ENCODE results near the gene EDN3. TPM values are rescaled to one million over a fixed set of nuclear protein-coding genes. Genes with fewer than 3 reads are reported as not detected.
"Not testable (repeated sequence)": the region's sequence is repeated elsewhere in the genome, so short reads cannot be mapped to it uniquely, and the experiment has no call there.

EDN3 gene
- total RNA-seq, 2 donors from 2014 or later, result 5.3 to 8.2 TPM

GRCh38 chr20:59333260-59333845, 32.9 kb downstream of the EDN3 start:
- H3K36me3 ChIP-seq, result no peaks in the 10 kb centered on the region
- TF ChIP-seq POLR2A (IDR thresholded peaks at IDR 0.05) (no peak), CTCF (IDR thresholded peaks at IDR 0.05) (no peak), POLR2AphosphoS5 (IDR thresholded peaks at IDR 0.05) (no peak)
- DNase-seq (ENCODE audit: low spot score), result no peak
- intact Hi-C loops (cut with DNase I), result no loop called here
- 91% methylated on average over 6 of the region's 6 CpGs for WGBS
- no peak overlapping the region for H3K4me3 ChIP-seq
- H3K27ac ChIP-seq, result no peak overlapping the region
- no peaks in the 10 kb centered on the region for H3K27me3 ChIP-seq (replicated peaks; ENCODE audit: insufficient read depth)
- no peaks in the 10 kb centered on the region for H3K9me3 ChIP-seq
- H3K4me1 ChIP-seq (replicated peaks), result no peaks in the 10 kb centered on the region

GRCh38 chr20:59333951-59334350, 33.5 kb downstream of the EDN3 start:
- no peak for DNase-seq (ENCODE audit: low spot score)
- Histone ChIP-seq H3K9me3 (no peaks in the 10 kb centered on the region), H3K4me1 (replicated peaks) (no peaks in the 10 kb centered on the region), H3K4me3 (no peak overlapping the region), H3K27ac (no peak overlapping the region), H3K27me3 (replicated peaks; ENCODE audit: insufficient read depth) (no peaks in the 10 kb centered on the region), H3K36me3 (no peaks in the 10 kb centered on the region)
- intact Hi-C loops (cut with DNase I), result no loop called here
- TF ChIP-seq POLR2A (IDR thresholded peaks at IDR 0.05), result no peak
- no peak for TF ChIP-seq CTCF (IDR thresholded peaks at IDR 0.05)
- TF ChIP-seq POLR2AphosphoS5 (IDR thresholded peaks at IDR 0.05), result no peak
- 75% methylated on average over 9 of the region's 9 CpGs for WGBS

- DNase-seq (ENCODE audit: low spot score), result no peak
- no peak for TF ChIP-seq POLR2AphosphoS5 (IDR thresholded peaks at IDR 0.05)
- TF ChIP-seq CTCF (IDR thresholded peaks at IDR 0.05), result no peak
- TF ChIP-seq POLR2A (IDR thresholded peaks at IDR 0.05), result no peak
- 88% methylated on average over 7 of the region's 7 CpGs for WGBS
- H3K4me1 ChIP-seq (replicated peaks), result no peaks in the 10 kb centered on the region
- H3K9me3 ChIP-seq, result no peaks in the 10 kb centered on the region
- H3K4me3 ChIP-seq, result no peak overlapping the region
- no peaks in the 10 kb centered on the region for H3K36me3 ChIP-seq
- intact Hi-C loops (cut with DNase I), result no loop called here
- H3K27me3 ChIP-seq (replicated peaks; ENCODE audit: insufficient read depth), result no peaks in the 10 kb centered on the region
- H3K27ac ChIP-seq, result no peak overlapping the region
These were observed 34.4 kb downstream of the EDN3 start for GRCh38 chr20:59334651-59335300.

GRCh38 chr20:59335377-59335776, 35.0 kb downstream of the EDN3 start:
- no peak for DNase-seq (ENCODE audit: low spot score)
- Histone ChIP-seq H3K4me3 (no peak overlapping the region), H3K27me3 (replicated peaks; ENCODE audit: insufficient read depth) (no peaks in the 10 kb centered on the region), H3K4me1 (replicated peaks) (no peaks in the 10 kb centered on the region), H3K36me3 (no peaks in the 10 kb centered on the region), H3K9me3 (no peaks in the 10 kb centered on the region), H3K27ac (no peak overlapping the region)
- intact Hi-C loops (cut with DNase I), result no loop called here
- 90% methylated on average over 4 of the region's 4 CpGs for WGBS
- no peak for TF ChIP-seq CTCF (IDR thresholded peaks at IDR 0.05)
- no peak for TF ChIP-seq POLR2A (IDR thresholded peaks at IDR 0.05)
- TF ChIP-seq POLR2AphosphoS5 (IDR thresholded peaks at IDR 0.05), result no peak

- no peak overlapping the region for H3K4me3 ChIP-seq
- H3K9me3 ChIP-seq, result no peaks in the 10 kb centered on the region
- no peaks in the 10 kb centered on the region for H3K36me3 ChIP-seq
- no peaks in the 10 kb centered on the region for H3K27me3 ChIP-seq (replicated peaks; ENCODE audit: insufficient read depth)
- 72% methylated on average over 5 of the region's 5 CpGs for WGBS
- no peak overlapping the region for H3K27ac ChIP-seq
- intact Hi-C loops (cut with DNase I), result no loop called here
- DNase-seq (ENCODE audit: low spot score), result no peak
- TF ChIP-seq CTCF (IDR thresholded peaks at IDR 0.05), result no peak
- no peak for TF ChIP-seq POLR2AphosphoS5 (IDR thresholded peaks at IDR 0.05)
- TF ChIP-seq POLR2A (IDR thresholded peaks at IDR 0.05), result no peak
- no peaks in the 10 kb centered on the region for H3K4me1 ChIP-seq (replicated peaks)
These were observed 36.1 kb downstream of the EDN3 start for GRCh38 chr20:59336540-59336939.

GRCh38 chr20:59338444-59338843, 38.0 kb downstream of the EDN3 start:
- H3K27me3 ChIP-seq (replicated peaks; ENCODE audit: insufficient read depth); H3K36me3 ChIP-seq; DNase-seq (ENCODE audit: low spot score); H3K4me3 ChIP-seq; H3K9me3 ChIP-seq; H3K27ac ChIP-seq; H3K4me1 ChIP-seq (replicated peaks); intact Hi-C loops (cut with DNase I): not testable (repeated sequence)
- WGBS, result 82% methylated on average over 5 of the region's 8 CpGs

Measured in prostate gland (tissue), 2 donors.